Left lobe of liver (tissue), 2 donors: Measurements from ENCODE around the gene HOXC11. TPM values are rescaled to one million over a fixed set of nuclear protein-coding genes. Genes with fewer than 3 reads are reported as not detected.

Experiments used
- ATAC-seq: fragments of 200-7000 bp; cut with Tn5 transposase; one replicate; pipeline ENCODE4 v1.9.1; 2020; ENCODE audit warnings: mild to moderate bottlenecking, moderate library complexity
- DNase-seq: peaks from one replicate; pipeline ENCODE4 v3.0.0-alpha.2; 2020; ENCODE audit warnings: low spot score
- total RNA-seq: library from RNA; stranded (reverse); gene quantifications from one replicate; pipeline ENCODE4 v1.2.1, GENCODE V29; 2021
- donor health status: DM: no; HTN: no; CAD: no; lungs with moderate emphysema.
- donor health status: DM: no; HTN: yes; CAD: no.

The HOXC11 gene
- total RNA-seq, 1 donor from 2014 or later: not detected

- DNase-seq: no peak
- ATAC-seq: peak; percentile 69
Observed at GRCh38 chr12:53995378-53996239, 22.7 kb downstream of the HOXC11 start.

DNA sequence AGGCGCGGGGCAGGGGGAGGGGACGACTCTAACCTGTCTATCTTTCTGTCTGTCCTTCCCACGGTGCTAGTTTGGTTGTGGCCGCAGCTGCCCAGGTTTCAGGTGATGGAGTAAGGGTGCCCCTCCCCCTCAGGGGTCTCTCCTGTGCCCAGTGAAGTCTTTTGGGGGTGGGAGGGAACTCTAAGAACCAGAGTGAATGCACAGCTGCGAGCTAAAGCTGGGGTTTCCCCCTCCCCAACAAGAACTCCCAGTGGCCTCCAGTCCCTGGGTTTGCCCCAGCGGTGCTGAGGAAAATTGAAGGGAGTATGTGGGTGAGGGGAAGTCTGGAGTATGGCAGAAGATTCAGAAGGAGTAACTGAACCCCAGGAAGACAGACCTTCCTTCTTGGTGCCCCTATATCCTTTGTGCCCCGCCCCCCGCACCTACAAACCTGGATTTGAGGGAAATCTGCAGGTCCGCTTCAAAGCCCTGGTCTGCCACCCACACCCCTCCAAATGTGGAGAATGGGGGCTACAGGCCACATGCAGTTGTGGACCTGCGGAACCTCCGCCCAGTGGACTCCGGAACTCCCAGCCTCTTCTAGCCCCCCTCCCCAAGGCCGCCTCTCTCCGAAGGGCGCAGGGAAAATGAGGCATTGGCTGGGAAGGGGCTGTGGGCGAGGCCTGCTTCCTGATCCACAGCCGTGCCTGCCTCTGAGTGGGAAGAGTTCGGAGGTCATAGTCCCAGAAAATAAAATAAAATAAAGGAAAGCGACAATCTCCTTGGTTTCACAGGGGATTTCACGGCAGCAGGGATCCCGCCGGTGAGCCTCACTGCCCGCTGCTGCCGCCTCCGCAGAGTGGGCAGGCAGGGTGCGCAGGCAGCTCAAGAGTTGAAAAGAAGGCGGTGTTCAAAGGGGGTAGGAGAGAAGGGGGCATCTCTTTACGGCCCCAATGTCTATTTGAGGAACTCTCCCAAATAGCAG is 23.6 kb downstream of the HOXC11 start:
- ATAC-seq (peak; percentile 9), DNase-seq (no peak)

GRCh38 chr12:53997204-53998109 is 24.5 kb downstream of the HOXC11 start:
- ATAC-seq (no peak), DNase-seq (no peak)

DNA sequence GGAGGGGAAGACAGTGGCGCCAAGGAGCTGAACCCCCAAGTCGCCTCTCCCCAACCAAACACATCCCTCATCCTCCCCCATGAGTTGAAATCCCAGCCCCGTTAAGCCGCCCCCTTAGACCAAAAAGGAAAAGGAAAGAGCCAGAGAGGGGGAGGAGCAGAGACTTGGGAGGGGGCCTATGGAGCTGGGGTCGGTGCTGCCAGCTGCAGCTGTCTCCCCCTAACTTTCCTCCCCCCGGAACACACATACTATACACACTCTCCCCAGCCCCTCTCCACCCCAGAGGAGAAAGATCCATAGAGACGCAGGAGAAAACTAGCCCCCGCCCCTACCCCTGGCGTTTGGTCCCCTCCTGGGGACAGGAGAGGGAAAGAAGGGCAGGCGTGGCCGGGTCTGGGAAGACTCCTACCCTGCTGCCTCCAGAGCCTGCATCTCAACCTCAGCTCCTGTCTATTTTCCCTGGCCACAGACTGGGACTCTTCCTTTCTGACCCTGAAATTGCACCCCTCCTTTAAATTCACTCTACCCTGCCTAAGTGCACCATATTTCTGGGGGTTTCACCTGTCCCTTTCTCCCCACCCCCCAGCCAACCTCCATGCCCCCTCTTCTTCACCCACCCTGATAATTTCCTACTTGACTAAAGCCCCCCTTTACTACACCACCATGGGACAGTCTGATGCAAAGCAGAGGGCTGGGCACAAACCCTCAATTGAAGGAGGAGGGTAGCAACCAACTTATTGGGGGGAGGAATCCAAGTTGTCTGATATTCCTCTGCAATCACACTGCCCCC is 25.4 kb downstream of the HOXC11 start:
- no peak for ATAC-seq
- no peak for DNase-seq

DNA sequence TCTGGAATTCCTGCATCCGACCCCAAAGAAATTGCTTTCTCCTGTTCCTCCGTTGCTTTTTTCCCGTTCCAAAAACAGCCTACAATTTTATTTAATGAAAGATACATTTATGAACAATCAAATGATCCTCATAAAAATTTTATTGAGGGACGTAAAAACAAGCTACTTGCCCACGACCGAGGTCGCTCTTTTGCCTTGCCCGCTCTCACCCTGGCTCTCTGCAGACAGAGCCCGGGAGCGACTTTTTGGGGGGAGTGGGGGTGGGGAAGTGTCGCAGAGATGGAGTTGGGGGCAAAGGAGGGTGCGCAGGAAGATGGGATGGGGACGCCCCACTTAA is 25.9 kb downstream of the HOXC11 start:
- ATAC-seq: no peak
- no peak for DNase-seq

DNA sequence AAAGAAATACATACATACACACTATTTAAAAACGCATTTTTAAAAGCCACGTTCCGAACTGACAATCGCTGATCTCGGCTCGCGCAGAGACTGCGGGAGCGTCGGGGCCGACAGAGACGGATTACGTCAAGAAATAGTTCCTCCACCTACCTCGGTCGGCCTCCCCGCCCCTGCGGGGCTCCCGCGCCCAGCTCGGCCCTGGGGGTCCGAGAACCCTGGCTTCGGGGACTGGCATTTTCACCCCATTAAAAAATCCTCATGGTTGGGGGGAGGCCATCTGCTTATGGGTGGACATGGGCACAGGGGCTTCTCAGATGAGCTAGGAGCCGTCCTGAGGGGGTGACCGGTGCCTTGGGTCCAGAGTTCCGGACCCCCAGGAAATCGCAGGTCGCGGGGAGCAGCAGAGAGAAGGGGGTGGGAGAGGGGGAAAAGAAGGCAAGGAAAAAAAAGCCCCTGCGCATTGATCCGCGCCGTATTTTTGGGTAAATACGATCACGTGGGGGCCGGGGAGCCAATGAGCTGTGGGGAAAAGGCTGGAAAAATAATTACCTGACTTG is 26.7 kb downstream of the HOXC11 start:
- DNase-seq: no peak
- no peak for ATAC-seq

- no peak for DNase-seq
- no peak for ATAC-seq
Observed at GRCh38 chr12:54000116-54001114, 27.5 kb downstream of the HOXC11 start, which contains the start of gene HOXC9. Gene HOXC9 (plus strand): TSS chr12:54000161. CDS start chr12:54000189, 28 bp downstream.

GRCh38 chr12:54001283-54002187 is 28.6 kb downstream of the HOXC11 start:
- DNase-seq (no peak), ATAC-seq (no peak)

DNA sequence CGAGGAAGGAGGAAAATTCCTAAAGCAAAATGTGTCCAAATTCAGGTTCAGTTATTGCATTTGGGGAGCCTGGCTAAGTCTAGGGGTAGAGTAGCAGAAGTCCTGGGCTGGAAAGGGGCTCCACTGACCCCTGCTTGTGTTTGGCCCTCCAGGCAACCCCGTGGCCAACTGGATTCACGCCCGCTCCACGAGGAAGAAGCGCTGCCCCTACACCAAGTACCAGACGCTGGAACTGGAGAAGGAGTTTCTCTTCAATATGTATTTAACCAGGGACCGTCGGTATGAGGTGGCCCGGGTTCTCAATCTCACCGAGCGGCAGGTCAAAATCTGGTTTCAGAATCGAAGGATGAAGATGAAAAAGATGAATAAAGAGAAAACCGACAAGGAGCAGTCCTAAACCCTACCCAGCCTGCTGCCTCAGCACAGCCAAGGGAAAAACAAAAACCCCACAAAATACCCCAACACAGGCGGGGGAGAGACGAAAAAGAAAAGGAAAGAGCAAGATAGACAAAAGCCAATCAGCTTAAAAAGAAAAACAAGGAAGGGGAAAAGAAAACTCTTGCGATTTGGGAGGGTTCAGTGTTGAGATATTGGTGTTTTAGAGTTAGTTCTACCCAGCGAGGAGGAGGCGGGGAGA is 29.5 kb downstream of the HOXC11 start:
- ATAC-seq: no peak
- DNase-seq: no peak

GRCh38 chr12:54002915-54003389 is 30.0 kb downstream of the HOXC11 start:
- DNase-seq (no peak), ATAC-seq (no peak)

- DNase-seq (no peak), ATAC-seq (no peak)
Observed at GRCh38 chr12:54003625-54004024, 30.7 kb downstream of the HOXC11 start.

GRCh38 chr12:54004063-54004840 is 31.3 kb downstream of the HOXC11 start:
- no peak for ATAC-seq
- DNase-seq: no peak

DNA sequence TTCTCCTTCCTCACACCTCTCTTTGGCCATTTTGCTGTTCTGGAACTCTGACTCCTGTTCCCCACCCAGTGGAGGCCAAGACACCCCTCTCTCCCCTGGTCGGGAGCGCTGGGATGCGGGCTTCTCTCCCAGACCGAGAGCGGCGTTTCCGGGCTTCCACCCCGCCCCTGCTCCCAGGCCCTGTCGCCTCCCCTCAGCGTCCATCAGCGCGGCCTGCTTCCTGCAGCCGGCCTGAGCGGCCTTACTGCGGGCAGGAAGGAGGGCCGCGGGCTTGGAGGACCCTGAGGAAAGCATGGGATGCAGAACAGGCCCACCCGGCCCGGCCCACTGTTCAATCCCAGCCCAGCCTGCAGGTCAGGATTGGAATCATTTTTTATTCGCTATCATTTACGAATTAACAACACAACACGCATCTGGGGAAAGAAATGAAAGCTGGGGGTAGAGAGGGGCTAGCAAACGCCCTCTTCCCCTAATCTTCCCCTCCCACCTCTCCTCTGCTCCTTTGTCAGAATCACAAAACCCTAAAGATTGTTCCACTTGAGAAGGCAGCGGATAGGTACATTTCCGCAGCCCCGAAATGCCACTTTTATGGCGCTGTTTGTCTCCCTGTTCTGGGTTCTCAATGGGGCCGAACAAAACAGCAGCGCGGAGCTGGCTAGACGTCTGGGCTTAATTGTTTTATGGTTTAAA is 32.1 kb downstream of the HOXC11 start:
- DNase-seq: no peak
- no peak for ATAC-seq

GRCh38 chr12:54005531-54005852 is 32.6 kb downstream of the HOXC11 start:
- DNase-seq (no peak), ATAC-seq (no peak)

GRCh38 chr12:54005853-54006558 is 33.1 kb downstream of the HOXC11 start:
- ATAC-seq: peak; percentile 97
- DNase-seq: peak; percentile 88
